OCI-LY3 (cell line): ENCODE measurements around the gene GOSR2.

Experiments
- CTCF ChIP-seq: fragments of 200-600, 300-600 bp; sonication (generic); IDR thresholded peaks from 2 replicates; pipeline ENCODE4 v1.5.1; 2014; ENCODE audit warnings: antibody characterized with exemption, low read length, low read depth
- EZH2phosphoT487 ChIP-seq: fragments of 200-600 bp; shearing (Covaris generic); IDR thresholded peaks from 2 replicates; pipeline ENCODE4 v1.6.1; 2018; ENCODE audit warnings: antibody characterized with exemption, mixed run types, low read depth

DNA sequence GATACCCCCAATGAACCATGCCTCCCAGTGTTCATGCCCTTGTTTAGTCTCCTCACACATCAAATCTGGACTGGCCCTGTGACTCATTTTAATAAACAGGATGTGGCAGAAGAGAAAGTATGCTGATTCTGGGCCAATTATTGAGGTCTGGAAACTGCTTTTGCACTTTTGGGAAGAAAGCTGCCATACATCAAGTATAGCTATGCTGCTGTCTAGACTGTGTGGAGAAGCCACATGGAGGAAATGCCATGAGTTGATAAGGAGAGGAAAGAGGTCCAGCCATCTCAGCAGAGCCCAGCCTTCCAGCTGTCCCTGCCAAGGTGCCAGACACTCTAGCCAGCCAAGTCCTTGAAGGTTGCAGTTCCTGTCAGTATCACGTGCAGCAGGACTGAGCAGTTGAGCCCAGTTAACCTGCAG lies 39.4 kb downstream of the GOSR2 start:
- TF ChIP-seq CTCF (no peak), EZH2phosphoT487 (no peak)
